Activated CD4-positive, alpha-beta memory T cell treated with anti-CD3 and anti-CD28 coated beads for 36 hours (primary cell): Measurements from ENCODE around the gene METTL15. TPM values are rescaled to one million over a fixed set of nuclear protein-coding genes. Genes with fewer than 3 reads are reported as not detected.
"Not testable (repeated sequence)": the region's sequence is repeated elsewhere in the genome, so short reads cannot be mapped to it uniquely, and the experiment has no call there.

Experiments
- CTCF ChIA-PET: fragments of 350-600 bp; sonication (Branson Sonifier 250); formaldehyde crosslinking; loops from one replicate; lab custom pipeline; 2021; ENCODE audit warnings: antibody characterized with exemption, inconsistent platforms; lab: Charles Lee
- POLR2A ChIA-PET: fragments of 350-600 bp; sonication (Branson Sonifier 250); formaldehyde crosslinking; loops from one replicate; lab custom pipeline; 2021; ENCODE audit warnings: antibody characterized with exemption; lab: Charles Lee
- DNase-seq: peaks from one replicate; pipeline ENCODE4 v3.0.0-alpha.2; 2020
- H3K27ac Mint-ChIP-seq: one replicate; pipeline ENCODE4 v1.8.0; 2021; ENCODE audit warnings: mixed read lengths
- H3K27me3 Mint-ChIP-seq: one replicate; pipeline ENCODE4 v1.8.0; 2021; ENCODE audit warnings: mixed read lengths
- H3K36me3 Mint-ChIP-seq: one replicate; pipeline ENCODE4 v1.8.0; 2021; ENCODE audit warnings: mixed read lengths
- H3K4me1 Mint-ChIP-seq: one replicate; pipeline ENCODE4 v1.8.0; 2021; ENCODE audit warnings: low read depth, mixed read lengths
- H3K4me3 Mint-ChIP-seq: one replicate; pipeline ENCODE4 v1.8.0; 2021; ENCODE audit warnings: mild to moderate bottlenecking, mixed read lengths
- H3K9me3 Mint-ChIP-seq: one replicate; pipeline ENCODE4 v1.8.0; 2021; ENCODE audit warnings: mixed read lengths
- intact Hi-C: fragments of 100-400 bp; cut with micrococcal nuclease; formaldehyde crosslinking; loops from one replicate; pipeline ENCODE4 v1.15.1; 2023
- total RNA-seq, 2 experiments: library from RNA; stranded (reverse); gene quantifications; one replicate each; pipeline ENCODE4 v1.2.3, GENCODE V29; 2021

The METTL15 gene
- 10 to 100 TPM; 18.0 to 19.7 TPM for total RNA-seq

- H3K9me3 Mint-ChIP-seq = no peaks in the 10 kb centered on the region
- ChIA-PET CTCF (interaction anchor here (0.9 to 1.2 kb wide), 2 partner anchors 47 to 409 kb away, joined by 3 to 4 read pairs; no protein-coding TSS in a partner anchor), POLR2A (interaction anchor here (0.5 kb wide), 1 partner anchor 23 kb away, joined by 3 read pairs; no protein-coding TSS in a partner anchor)
- peaks cover 1% of the 10 kb centered on the region for H3K27me3 Mint-ChIP-seq
- peak within 1 kb of the TSS; percentile 99 for H3K27ac Mint-ChIP-seq
- peaks cover 7% of the 10 kb centered on the region for H3K36me3 Mint-ChIP-seq
- peak within 1 kb of the TSS; percentile 99 for H3K4me3 Mint-ChIP-seq
- peaks cover 47% of the 10 kb centered on the region for H3K4me1 Mint-ChIP-seq
- intact Hi-C loops = loop anchor here (1.0 kb wide), 2 partner anchors 602 to 745 kb away; partner anchors contain the start of genes CCDC34 and LIN7C
- DNase-seq = peak; percentile 99
Observed at GRCh38 chr11:28107750-28108618, at the start of gene METTL15, which contains the start of gene KIF18A. METTL15 (plus strand) TSS chr11:28108388; CDS start chr11:28113335, 4,947 bp downstream. KIF18A (minus strand) TSS chr11:28108156; CDS start chr11:28097947, 10,209 bp downstream.

GRCh38 chr11:28071305-28071704, 36.9 kb upstream of the METTL15 start:
- intact Hi-C loops = no loop called here
- DNase-seq = no peak
- H3K27ac Mint-ChIP-seq = no peak overlapping the region
- H3K9me3 Mint-ChIP-seq = no peaks in the 10 kb centered on the region
- H3K4me3 Mint-ChIP-seq = no peak overlapping the region
- H3K36me3 Mint-ChIP-seq = peaks cover 11% of the 10 kb centered on the region
- CTCF ChIA-PET = no interaction called here
- POLR2A ChIA-PET = no interaction called here
- no peaks in the 10 kb centered on the region for H3K27me3 Mint-ChIP-seq
- H3K4me1 Mint-ChIP-seq = no peaks in the 10 kb centered on the region

GRCh38 chr11:28072321-28072720, 35.9 kb upstream of the METTL15 start:
- no peaks in the 10 kb centered on the region for H3K9me3 Mint-ChIP-seq
- CTCF ChIA-PET = no interaction called here

DNA sequence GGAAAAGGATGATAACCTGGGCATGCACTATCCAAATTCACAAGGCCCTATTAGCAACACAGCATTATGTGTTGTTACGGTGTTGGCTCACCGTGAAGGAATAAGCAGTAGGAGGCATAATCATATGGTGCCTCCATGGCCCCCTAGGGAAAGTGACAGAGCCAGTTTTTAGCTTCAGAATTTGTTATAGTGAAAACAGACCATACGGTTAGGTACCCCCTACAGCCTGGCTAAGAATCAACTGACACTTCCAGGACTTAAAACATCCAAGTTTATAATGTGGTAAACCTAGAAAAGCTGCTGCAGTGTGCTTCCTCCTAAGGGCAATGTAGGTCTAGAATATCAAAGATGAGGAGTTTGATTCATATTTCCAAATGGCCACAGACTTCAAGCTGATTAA, 30.7 kb upstream of the METTL15 start:
- Mint-ChIP-seq H3K4me3 (no peak overlapping the region), H3K4me1 (no peaks in the 10 kb centered on the region), H3K27me3 (no peaks in the 10 kb centered on the region), H3K27ac (no peak overlapping the region), H3K36me3 (peaks cover 14% of the 10 kb centered on the region), H3K9me3 (no peaks in the 10 kb centered on the region)
- intact Hi-C loops = no loop called here
- POLR2A ChIA-PET = no interaction called here
- no peak for DNase-seq
- CTCF ChIA-PET = no interaction called here

More at GRCh38 chr11:28072321-28072720, 35.9 kb upstream of the METTL15 start:
- POLR2A ChIA-PET = no interaction called here
- DNase-seq = no peak
- Mint-ChIP-seq H3K27me3 (no peaks in the 10 kb centered on the region), H3K4me1 (no peaks in the 10 kb centered on the region), H3K36me3 (peaks cover 11% of the 10 kb centered on the region), H3K27ac (no peak overlapping the region), H3K4me3 (no peak overlapping the region)
- intact Hi-C loops = no loop called here

GRCh38 chr11:28083118-28083517, 25.1 kb upstream of the METTL15 start:
- intact Hi-C loops = no loop called here
- ChIA-PET POLR2A (no interaction called here), CTCF (no interaction called here)
- Mint-ChIP-seq H3K4me3 (no peak overlapping the region), H3K4me1 (no peaks in the 10 kb centered on the region), H3K27ac (no peak overlapping the region), H3K36me3 (peaks cover 22% of the 10 kb centered on the region), H3K9me3 (no peaks in the 10 kb centered on the region), H3K27me3 (no peaks in the 10 kb centered on the region)
- DNase-seq = no peak

GRCh38 chr11:28086569-28086968, 21.6 kb upstream of the METTL15 start:
- ChIA-PET POLR2A (no interaction called here), CTCF (no interaction called here)
- intact Hi-C loops = no loop called here
- DNase-seq = no peak
- no peaks in the 10 kb centered on the region for H3K9me3 Mint-ChIP-seq
- H3K27ac Mint-ChIP-seq = no peak overlapping the region
- H3K4me1 Mint-ChIP-seq = no peaks in the 10 kb centered on the region
- H3K4me3 Mint-ChIP-seq = no peak overlapping the region
- no peaks in the 10 kb centered on the region for H3K27me3 Mint-ChIP-seq
- peaks cover 24% of the 10 kb centered on the region for H3K36me3 Mint-ChIP-seq

GRCh38 chr11:28087192-28087591, 21.0 kb upstream of the METTL15 start:
- H3K4me1 Mint-ChIP-seq, H3K27me3 Mint-ChIP-seq, POLR2A ChIA-PET, H3K4me3 Mint-ChIP-seq, CTCF ChIA-PET, H3K27ac Mint-ChIP-seq, H3K9me3 Mint-ChIP-seq, DNase-seq, intact Hi-C loops: not testable (repeated sequence)
- H3K36me3 Mint-ChIP-seq = peaks cover 20% of the 10 kb centered on the region

- H3K27me3 Mint-ChIP-seq, H3K27ac Mint-ChIP-seq, H3K9me3 Mint-ChIP-seq, POLR2A ChIA-PET, DNase-seq, H3K4me3 Mint-ChIP-seq, CTCF ChIA-PET, H3K4me1 Mint-ChIP-seq, intact Hi-C loops: not testable (repeated sequence)
- peaks cover 18% of the 10 kb centered on the region for H3K36me3 Mint-ChIP-seq
Observed at GRCh38 chr11:28087693-28088092, 20.5 kb upstream of the METTL15 start.

DNA sequence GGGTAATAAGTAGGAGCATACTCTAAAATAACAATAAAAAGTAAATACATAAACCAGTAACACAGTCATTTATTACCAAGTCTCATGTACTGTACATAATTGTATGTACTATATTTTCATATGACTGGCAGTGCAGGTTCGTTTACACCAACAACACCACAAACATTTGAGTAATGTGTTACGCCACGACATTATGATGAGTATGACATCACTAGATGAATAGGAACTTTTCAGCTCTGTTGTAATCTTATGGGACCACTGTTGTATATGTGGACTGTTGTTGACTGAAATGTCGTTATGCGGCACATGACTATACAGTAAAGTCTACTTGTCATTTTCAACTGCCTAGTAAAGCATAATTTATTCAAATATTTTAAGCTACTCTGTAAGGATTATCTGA, 18.8 kb upstream of the METTL15 start:
- Mint-ChIP-seq H3K4me1 (no peaks in the 10 kb centered on the region), H3K36me3 (peaks cover 18% of the 10 kb centered on the region), H3K27me3 (no peaks in the 10 kb centered on the region), H3K9me3 (no peaks in the 10 kb centered on the region), H3K27ac (no peak overlapping the region), H3K4me3 (no peak overlapping the region)
- DNase-seq = no peak
- intact Hi-C loops = no loop called here
- CTCF ChIA-PET = no interaction called here
- POLR2A ChIA-PET = no interaction called here

- no peaks in the 10 kb centered on the region for H3K27me3 Mint-ChIP-seq
- H3K4me3 Mint-ChIP-seq = no peak overlapping the region
- no peak overlapping the region for H3K27ac Mint-ChIP-seq
- no peak for DNase-seq
- ChIA-PET CTCF (no interaction called here), POLR2A (no interaction called here)
- intact Hi-C loops = no loop called here
- peaks cover 16% of the 10 kb centered on the region for H3K36me3 Mint-ChIP-seq
- no peaks in the 10 kb centered on the region for H3K9me3 Mint-ChIP-seq
- H3K4me1 Mint-ChIP-seq = no peaks in the 10 kb centered on the region
Observed at GRCh38 chr11:28090052-28090749, 18.0 kb upstream of the METTL15 start.

DNA sequence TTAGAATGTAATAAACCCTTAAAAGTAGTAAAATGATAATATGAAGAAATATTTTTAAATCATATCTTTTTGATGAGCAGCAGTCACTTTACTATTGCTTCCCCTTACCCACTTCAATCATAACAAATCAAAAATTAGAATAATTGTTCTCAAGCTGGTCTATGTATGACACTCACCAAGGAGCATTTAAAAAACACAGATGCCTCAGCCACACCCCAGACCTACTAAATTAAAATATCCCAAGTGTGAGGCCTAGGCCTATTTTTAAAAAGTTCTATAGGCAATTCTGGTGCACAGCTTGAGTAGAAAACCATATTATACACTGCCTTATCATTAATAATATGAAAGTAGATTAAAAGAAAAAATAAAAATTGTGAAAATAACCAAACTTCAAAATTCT, 15.4 kb upstream of the METTL15 start:
- ChIA-PET POLR2A (no interaction called here), CTCF (no interaction called here)
- Mint-ChIP-seq H3K9me3 (no peaks in the 10 kb centered on the region), H3K36me3 (peaks cover 18% of the 10 kb centered on the region), H3K4me1 (no peaks in the 10 kb centered on the region), H3K4me3 (no peak overlapping the region), H3K27me3 (no peaks in the 10 kb centered on the region), H3K27ac (no peak overlapping the region)
- intact Hi-C loops = no loop called here
- no peak for DNase-seq

- no peak for DNase-seq
- CTCF ChIA-PET = no interaction called here
- H3K27me3 Mint-ChIP-seq = no peaks in the 10 kb centered on the region
- no peaks in the 10 kb centered on the region for H3K4me1 Mint-ChIP-seq
- intact Hi-C loops = no loop called here
- POLR2A ChIA-PET = no interaction called here
- peaks cover 15% of the 10 kb centered on the region for H3K36me3 Mint-ChIP-seq
- H3K27ac Mint-ChIP-seq = no peak overlapping the region
- no peak overlapping the region for H3K4me3 Mint-ChIP-seq
- H3K9me3 Mint-ChIP-seq = no peaks in the 10 kb centered on the region
Observed at GRCh38 chr11:28098257-28098656, 9.9 kb upstream of the METTL15 start.
